ENCODE data around the gene IGFL4. TPM values are rescaled to one million over a fixed set of nuclear protein-coding genes. Genes with fewer than 3 reads are reported as not detected.

The IGFL4 gene
- polyA plus RNA-seq, 1 experiment: not detected

DNA sequence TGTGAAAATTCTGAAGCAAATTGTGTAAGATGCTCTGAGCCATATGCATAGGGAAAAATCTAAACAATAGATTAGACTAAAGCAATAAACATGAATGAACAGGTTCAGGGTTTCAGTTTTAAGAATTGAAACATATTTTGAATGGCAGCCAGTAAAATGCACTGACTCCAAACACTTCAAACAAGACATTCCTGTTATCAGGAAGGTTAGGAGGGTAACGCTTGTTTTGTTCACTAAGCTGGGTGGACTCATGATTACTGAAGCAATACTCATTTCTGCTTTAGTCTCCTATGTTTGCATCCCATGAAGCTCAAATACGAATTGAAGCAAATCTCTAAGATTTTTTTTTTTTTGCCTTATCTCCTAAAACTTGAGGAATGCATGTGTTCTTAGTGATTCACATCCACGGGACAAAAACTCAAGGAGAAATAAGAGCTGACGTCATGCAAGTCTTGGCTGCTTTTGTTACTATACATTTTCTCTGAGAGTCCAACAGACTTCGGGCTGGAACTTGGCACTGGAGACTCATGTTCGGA is 29.1 kb upstream of the IGFL4 start:
- H3K36me3 ChIP-seq (ENCODE audit: control insufficient read depth, insufficient read depth, low read length): no peaks in the 10 kb centered on the region
- CTCF ChIA-PET: interaction anchor here (0.6 to 4.3 kb wide), 5 partner anchors 13 to 195 kb away, joined by 3 to 23 read pairs (median 3); no protein-coding TSS in a partner anchor
- H3K4me3 ChIP-seq (ENCODE audit: low read depth, low read length): no peak overlapping the region
- peaks cover 10% of the 10 kb centered on the region for H3K27me3 ChIP-seq (ENCODE audit: control insufficient read depth, insufficient read depth, low read length)
- TF ChIP-seq, protein P1, sequence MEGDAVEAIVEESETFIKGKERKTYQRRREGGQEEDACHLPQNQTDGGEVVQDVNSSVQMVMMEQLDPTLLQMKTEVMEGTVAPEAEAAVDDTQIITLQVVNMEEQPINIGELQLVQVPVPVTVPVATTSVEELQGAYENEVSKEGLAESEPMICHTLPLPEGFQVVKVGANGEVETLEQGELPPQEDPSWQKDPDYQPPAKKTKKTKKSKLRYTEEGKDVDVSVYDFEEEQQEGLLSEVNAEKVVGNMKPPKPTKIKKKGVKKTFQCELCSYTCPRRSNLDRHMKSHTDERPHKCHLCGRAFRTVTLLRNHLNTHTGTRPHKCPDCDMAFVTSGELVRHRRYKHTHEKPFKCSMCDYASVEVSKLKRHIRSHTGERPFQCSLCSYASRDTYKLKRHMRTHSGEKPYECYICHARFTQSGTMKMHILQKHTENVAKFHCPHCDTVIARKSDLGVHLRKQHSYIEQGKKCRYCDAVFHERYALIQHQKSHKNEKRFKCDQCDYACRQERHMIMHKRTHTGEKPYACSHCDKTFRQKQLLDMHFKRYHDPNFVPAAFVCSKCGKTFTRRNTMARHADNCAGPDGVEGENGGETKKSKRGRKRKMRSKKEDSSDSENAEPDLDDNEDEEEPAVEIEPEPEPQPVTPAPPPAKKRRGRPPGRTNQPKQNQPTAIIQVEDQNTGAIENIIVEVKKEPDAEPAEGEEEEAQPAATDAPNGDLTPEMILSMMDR (IDR thresholded peaks at IDR 0.05; ENCODE audit: insufficient read depth, low read depth, low read length): no peak
- DNase-seq (ENCODE audit: low read depth): peak; percentile 32
- POLR2A ChIA-PET: interaction anchor here (0.5 kb wide), 1 partner anchor 1030 kb away, joined by 4 read pairs; no protein-coding TSS in a partner anchor

DNA sequence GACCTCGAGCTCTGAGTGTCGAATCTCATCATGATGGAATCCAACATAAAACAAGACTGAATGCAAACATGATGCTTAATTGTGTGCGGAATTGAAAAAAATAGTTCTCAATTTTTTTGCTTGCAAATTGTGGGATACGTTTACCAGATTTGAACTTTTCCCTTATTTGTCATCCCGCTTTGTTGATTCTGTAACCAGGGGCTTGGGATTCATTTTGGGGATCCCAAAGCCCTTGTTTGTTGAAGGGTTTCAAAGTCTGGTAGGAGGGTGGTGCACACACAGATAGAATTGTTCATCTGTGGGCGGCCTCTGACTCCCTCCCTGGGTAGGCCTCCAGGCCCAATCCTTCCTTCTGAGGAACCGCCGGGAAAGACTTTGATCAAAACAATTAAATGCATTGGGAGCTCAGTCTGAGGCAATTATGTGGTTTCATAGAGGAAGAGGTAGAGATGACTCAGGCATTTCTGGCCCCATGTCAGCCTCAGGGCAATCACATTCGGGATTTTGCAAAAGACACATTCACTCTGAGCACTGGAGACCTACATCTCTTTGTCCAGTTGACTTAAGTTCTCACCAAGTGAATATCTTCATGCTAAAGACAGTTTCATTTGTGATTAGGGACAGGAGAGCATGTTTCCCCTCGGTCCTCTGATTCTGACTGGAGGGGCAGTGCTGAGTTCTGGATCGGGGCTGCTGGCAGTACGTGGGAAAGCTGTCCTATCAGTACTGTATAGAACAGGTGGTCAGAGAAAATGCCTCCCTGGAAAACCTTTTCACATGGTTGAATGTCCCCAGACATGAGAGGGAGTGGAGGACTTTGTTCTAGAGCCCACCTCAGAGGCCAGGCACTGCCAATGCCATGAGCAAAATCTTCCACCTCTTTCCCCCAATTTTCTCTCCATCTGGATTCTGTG is 27.8 kb upstream of the IGFL4 start:
- POLR2A ChIA-PET: interaction anchor here (0.6 kb wide), 1 partner anchor 299 kb away, joined by 3 read pairs; no protein-coding TSS in a partner anchor
- TF ChIP-seq, protein P1 (IDR thresholded peaks at IDR 0.05; ENCODE audit: insufficient read depth, low read depth, low read length): no peak
- no peaks in the 10 kb centered on the region for H3K36me3 ChIP-seq (ENCODE audit: control insufficient read depth, insufficient read depth, low read length)
- peaks cover 6% of the 10 kb centered on the region for H3K27me3 ChIP-seq (ENCODE audit: control insufficient read depth, insufficient read depth, low read length)
- DNase-seq (ENCODE audit: low read depth): peak; percentile 83
- no peak overlapping the region for H3K4me3 ChIP-seq (ENCODE audit: low read depth, low read length)
- CTCF ChIA-PET: interaction anchor here (0.6 to 4.3 kb wide), 6 partner anchors 9 to 50 kb away, joined by 3 to 23 read pairs (median 3); no protein-coding TSS in a partner anchor

DNA sequence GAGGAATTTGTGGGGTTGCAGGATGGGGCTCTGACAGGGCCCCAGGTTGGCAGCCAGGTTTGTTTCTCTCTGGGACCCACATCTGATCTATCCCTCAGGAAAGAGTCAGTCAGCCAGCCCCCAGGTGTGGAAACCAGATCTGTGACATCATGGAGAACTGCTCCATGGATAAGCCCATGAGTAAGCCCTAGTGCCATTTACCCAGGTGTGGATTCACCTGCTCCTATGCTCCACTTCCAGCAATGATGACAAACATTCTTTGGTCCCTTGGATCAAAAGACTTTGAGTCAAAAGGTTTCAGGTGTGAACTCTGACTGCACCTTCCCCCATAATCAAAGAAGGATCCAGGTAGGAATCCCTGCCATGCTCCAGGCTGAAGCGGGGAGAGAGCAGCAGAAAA is 26.9 kb upstream of the IGFL4 start:
- no peaks in the 10 kb centered on the region for H3K36me3 ChIP-seq (ENCODE audit: control insufficient read depth, insufficient read depth, low read length)
- DNase-seq (ENCODE audit: low read depth): no peak
- peaks cover 10% of the 10 kb centered on the region for H3K27me3 ChIP-seq (ENCODE audit: control insufficient read depth, insufficient read depth, low read length)
- POLR2A ChIA-PET: interaction anchor here (0.6 kb wide), 1 partner anchor 300 kb away, joined by 3 read pairs; no protein-coding TSS in a partner anchor
- TF ChIP-seq, protein P1 (IDR thresholded peaks at IDR 0.05; ENCODE audit: insufficient read depth, low read depth, low read length): no peak
- no peak overlapping the region for H3K4me3 ChIP-seq (ENCODE audit: low read depth, low read length)
- CTCF ChIA-PET: interaction anchor here (0.6 to 4.3 kb wide), 5 partner anchors 10 to 49 kb away, joined by 3 to 23 read pairs (median 3); no protein-coding TSS in a partner anchor

DNA sequence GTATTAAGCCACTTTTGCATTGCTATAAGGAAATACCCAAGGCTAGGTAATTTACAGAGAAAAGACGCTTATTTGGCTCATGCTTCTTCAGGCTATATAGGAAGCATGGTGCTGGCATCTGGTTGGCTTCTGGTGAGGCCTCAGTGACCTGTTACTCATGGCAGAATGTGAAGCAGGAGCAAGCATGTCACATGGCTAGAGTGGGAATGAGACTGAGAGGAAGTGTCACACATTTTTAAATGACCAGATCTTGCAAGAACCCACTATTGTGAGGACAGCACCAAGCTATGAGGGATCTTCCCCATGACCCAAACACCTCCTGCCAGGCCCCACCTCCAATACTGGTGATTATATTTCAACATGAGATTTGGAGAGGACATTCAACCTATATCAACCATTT is 25.7 kb upstream of the IGFL4 start:
- peaks cover 8% of the 10 kb centered on the region for H3K27me3 ChIP-seq (ENCODE audit: control insufficient read depth, insufficient read depth, low read length)
- no peak for DNase-seq (ENCODE audit: low read depth)
- H3K36me3 ChIP-seq (ENCODE audit: control insufficient read depth, insufficient read depth, low read length): no peaks in the 10 kb centered on the region
- POLR2A ChIA-PET: no interaction called here
- no peak overlapping the region for H3K4me3 ChIP-seq (ENCODE audit: low read depth, low read length)
- CTCF ChIA-PET: interaction anchor here (0.7 to 2.9 kb wide), 7 partner anchors 8 to 198 kb away, joined by 3 to 23 read pairs (median 4); no protein-coding TSS in a partner anchor
- TF ChIP-seq, protein P1 (IDR thresholded peaks at IDR 0.05; ENCODE audit: insufficient read depth, low read depth, low read length): no peak
